Choroid plexus epithelial cell (primary cell): ENCODE results near the gene CABLES2.

Experiments
- DNase-seq: peaks from one replicate; pipeline ENCODE4 v3.0.0-alpha.2; 2010; ENCODE audit warnings: low read depth
- H3K4me3 ChIP-seq: 2 replicates; pipeline ENCODE4 v1.5.1; 2011; ENCODE audit warnings: low read depth, mild to moderate bottlenecking, control low read depth, low read length, moderate library complexity
- TF ChIP-seq, protein P1 (sequence below): conservative IDR thresholded peaks from 2 replicates; pipeline ENCODE4 v1.5.1; 2011; ENCODE audit warnings: low read depth, mild to moderate bottlenecking, control low read depth, inconsistent platforms, low read length, moderate library complexity

Gene CABLES2

DNA sequence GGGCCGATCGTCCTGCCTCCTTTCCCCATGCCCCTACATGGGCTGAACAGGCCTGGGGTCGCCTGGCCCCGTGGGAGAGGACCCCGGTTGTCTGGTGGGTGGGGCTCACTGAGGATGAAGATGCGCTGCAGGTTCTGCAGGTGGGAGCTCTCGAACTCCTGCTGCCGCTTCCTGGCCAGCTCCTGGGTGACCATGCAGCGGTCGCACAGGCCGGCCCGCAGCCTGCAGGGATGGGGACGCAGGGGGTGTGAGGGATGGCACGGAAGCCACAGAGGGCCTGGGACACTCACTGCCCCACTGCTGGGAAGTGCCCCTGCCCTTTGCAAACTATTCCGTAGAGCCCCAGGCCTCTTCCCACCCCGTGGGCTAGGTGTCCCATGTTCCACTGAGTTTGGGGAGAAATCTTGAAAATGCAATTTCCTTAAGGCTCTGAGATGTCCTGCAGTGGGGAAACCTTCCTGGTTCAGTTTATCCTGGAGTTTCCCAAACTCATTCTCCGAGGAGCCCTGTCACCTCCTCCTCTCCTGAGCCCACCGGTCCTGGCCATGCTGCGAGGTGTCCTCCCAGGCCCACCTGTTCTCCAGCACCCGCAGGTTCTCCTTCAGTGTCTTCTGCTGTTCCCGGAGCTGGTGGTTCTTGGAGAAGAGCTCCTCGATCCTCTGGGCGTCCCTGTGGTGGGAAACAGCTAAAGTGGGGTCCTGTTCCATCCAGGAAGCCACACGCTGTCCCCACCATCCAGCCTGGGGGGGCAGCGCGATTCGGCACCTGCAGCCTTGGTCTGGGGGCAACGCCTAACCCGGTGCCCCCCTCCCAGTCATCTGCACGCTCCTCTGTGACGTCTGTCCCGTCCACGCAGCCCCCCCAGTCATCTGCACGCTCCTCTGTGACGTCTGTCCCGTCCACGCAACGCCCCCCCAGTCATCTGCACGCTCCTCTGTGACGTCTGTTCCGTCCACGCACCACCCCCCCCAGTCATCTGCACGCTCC lies 9.9 kb upstream of the CABLES2 start:
- no peak for DNase-seq
- H3K4me3 ChIP-seq: no peak overlapping the region
- TF ChIP-seq, protein P1, sequence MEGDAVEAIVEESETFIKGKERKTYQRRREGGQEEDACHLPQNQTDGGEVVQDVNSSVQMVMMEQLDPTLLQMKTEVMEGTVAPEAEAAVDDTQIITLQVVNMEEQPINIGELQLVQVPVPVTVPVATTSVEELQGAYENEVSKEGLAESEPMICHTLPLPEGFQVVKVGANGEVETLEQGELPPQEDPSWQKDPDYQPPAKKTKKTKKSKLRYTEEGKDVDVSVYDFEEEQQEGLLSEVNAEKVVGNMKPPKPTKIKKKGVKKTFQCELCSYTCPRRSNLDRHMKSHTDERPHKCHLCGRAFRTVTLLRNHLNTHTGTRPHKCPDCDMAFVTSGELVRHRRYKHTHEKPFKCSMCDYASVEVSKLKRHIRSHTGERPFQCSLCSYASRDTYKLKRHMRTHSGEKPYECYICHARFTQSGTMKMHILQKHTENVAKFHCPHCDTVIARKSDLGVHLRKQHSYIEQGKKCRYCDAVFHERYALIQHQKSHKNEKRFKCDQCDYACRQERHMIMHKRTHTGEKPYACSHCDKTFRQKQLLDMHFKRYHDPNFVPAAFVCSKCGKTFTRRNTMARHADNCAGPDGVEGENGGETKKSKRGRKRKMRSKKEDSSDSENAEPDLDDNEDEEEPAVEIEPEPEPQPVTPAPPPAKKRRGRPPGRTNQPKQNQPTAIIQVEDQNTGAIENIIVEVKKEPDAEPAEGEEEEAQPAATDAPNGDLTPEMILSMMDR: no peak

DNA sequence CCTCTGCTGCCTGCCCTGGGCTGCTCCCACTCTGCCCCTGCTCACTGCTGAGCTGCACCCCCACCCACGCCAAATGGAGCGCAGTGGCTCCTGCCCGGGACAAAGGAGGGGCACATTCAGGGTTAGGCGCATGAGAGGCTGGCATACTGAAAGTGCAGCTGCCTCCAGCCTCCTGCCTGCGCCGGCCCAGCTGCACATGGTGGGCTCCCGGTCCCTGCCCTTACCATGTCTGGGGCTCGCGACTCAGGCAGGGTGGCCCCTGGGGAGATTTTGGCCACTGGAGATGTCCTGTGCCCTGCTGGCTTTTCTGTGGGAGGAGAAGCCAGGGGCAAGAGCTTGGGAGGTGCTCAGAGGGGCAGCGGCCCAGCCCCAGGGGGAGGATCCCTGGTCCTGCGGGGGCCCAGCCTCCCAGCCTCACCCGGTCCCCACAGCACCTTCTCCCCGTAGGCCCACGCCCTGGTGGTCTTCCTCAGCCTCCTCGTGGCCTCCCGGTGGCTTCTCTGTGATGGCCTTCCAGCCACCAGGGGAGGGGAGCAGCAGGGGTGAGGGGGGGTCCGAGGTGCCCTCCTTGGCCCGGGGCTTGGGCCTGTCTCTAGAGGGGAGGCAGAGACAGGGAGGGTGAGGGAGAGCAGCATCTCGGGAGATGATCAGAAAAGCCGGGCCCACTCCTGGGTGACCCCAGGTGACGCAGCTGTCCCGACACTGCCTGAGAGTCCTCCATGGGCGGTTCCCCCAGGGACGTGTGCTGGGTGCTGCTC lies 8.4 kb upstream of the CABLES2 start:
- TF ChIP-seq, protein P1: no peak
- DNase-seq: no peak
- H3K4me3 ChIP-seq: no peak overlapping the region

DNA sequence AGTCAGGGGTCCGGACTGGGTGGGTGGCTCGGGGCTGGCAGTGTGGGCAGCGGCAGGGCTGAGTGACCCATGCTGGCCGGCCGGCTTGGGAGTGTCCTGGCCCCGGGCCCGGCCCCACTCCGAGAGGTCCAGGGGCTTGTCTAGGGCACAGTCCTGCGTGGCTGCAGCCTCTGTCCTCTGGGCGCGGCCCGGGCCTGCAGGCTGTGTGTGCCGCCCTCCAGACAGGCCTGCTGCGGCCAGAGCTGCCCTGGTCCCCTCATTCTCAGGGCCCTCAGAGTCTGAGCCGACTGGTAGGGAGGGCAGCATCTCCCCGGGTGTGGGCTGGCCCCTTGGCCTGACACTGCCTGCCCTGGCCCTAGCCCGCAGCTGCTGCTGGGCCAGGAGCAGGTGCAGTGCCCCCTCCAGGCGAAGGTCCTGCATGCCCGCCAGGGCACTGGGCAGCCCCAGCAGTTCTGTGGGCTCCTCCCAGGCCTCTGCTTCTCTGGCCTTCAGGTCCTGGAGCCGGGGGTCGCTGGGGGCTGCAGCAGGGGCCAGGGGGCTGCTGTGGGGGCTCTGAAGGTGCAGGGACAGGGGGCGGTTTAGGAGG lies 6.9 kb upstream of the CABLES2 start:
- no peak for DNase-seq
- TF ChIP-seq, protein P1: no peak
- H3K4me3 ChIP-seq: no peak overlapping the region

DNA sequence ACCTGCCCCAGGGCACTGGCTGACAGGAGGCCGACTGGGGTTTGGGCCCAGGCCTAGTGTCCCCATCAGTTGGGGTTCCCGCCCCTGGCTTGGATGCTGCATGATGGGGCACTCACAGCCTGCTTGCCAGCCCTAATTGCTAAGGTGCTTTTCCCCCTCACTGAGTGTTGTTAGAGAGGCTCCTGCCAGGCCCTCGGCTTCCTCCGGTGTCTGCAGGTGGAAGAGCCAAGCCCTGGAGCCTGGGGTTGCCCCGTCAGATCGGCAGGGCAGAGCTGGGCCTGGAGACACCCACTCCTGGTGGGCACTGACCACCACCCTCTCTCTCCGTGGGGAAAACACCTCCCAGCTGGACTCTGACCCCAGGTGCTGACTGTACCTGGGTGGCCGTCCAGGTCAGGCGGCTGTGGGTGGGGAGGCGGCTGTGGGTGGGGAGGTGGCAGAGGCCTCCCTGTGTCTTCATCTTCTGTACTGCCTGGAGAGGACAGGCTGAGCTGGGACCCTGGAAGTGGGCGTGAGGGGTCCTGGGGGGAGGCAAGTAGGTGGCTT lies 6.0 kb upstream of the CABLES2 start:
- TF ChIP-seq, protein P1: no peak
- no peak for DNase-seq
- H3K4me3 ChIP-seq: no peak overlapping the region

DNA sequence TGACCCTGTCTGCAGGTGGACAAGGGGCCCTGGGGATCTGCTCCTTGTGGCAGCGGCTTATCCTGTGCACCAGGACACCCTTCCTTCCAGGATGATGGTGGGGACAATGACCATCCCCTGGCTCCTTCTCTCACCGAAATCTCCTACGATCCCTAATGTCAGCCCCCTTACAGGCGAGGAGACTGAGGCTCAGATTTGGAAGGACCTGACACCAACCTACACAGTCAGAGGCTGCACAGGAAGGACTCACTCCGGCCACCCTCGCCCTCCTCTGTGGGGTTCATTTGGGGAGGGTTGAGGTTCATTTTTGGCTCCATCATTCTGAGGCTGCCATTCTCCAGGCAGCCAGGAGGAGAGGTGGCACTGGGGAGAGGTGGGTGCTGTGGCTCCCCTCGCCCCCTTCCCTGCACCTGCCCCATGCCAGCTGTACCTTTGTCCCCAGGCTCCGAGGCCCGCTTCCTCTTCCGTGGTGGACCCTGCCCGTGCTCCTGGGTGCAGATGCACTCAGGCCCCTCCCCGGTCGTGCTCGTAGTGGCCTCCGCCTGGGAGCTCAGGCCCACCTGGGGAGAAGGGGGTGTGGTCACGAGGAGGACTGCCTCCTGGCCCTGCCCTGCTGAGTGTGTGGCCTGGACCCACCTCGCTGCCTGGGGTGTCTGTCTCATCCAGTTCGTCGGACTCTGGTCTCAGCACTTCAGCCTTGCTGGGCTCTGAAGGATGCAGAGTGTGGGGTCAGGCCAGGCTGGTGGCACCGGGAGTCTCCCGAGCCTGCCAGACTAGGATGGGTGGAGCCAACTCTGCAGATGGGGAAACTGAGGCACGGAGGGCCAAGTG lies 5.3 kb upstream of the CABLES2 start:
- DNase-seq: no peak
- TF ChIP-seq, protein P1: no peak
- H3K4me3 ChIP-seq: no peak overlapping the region

DNA sequence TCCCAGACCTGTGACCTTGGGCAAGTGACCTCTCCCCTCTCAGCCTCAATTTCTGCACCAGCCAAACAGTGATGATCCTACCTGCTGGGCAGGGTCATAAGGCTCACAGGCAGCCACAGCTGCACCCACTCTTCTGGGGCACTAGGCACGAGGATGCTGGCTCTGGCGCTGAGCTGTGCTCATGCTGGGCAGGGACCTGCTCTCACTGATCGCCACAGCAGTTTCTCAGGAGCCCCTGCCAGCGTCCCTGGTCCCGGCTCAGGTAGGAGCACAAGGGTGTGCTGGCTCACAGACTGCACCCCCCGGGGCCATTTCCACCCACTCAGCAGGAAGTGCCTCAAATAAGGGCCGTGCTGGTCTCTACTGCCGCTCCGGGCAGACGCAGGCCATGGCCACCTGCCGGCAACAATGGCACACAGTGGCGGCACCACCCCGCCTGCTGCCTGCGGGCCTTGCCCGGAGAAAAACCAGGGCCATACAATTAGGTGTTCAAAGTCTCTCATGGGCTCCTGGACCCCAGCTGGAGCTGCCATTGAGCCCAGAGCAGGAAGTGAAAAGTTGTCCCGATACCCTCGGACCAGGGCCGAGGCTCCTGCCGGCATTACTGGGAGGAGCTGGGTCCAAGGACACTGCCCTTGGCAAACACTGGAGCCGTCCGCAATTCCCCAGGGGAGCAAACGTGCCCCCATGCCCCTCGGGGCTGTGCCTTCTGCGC lies 4.6 kb upstream of the CABLES2 start:
- DNase-seq: no peak
- H3K4me3 ChIP-seq: no peak overlapping the region
- TF ChIP-seq, protein P1: no peak
